ENCODE data around the gene RIPOR1.

The RIPOR1 gene

DNA sequence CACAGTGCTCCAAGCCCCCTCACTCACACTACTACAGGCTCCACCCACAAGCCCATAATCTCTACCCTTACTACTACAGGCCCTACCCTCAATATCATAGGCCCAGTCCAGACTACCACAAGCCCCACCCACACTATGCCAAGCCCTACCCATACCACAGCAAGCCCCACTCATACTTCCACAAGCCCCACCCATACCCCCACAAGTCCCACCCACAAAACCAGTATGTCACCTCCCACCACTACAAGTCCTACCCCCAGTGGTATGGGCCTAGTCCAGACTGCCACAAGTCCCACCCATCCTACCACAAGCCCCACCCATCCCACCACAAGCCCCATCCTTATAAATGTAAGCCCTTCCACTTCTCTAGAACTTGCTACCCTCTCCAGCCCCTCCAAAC lies 13.8 kb downstream of the RIPOR1 start:
- Histone ChIP-seq H3K27me3 (ENCODE audit: low read depth, low read length) (no peaks in the 10 kb centered on the region), H3K27ac (ENCODE audit: low read length) (no peak overlapping the region), H3K4me3 (ENCODE audit: low read depth in 1 of 2, low read length in 2 of 2) (no peak overlapping the region), H3K4me1 (ENCODE audit: control insufficient read depth in 1 of 2, insufficient read depth in 2 of 2, low read length in 2 of 2) (peaks cover 7 to 16% of the 10 kb centered on the region in 2 donors), H3K9me3 (ENCODE audit: control insufficient read depth in 1 of 2, low read length in 2 of 2) (no peaks in the 10 kb centered on the region), H3K36me3 (ENCODE audit: control insufficient read depth in 1 of 2, insufficient read depth in 2 of 2, low read length in 2 of 2) (peaks cover 47 to 66% of the 10 kb centered on the region in 2 donors)

DNA sequence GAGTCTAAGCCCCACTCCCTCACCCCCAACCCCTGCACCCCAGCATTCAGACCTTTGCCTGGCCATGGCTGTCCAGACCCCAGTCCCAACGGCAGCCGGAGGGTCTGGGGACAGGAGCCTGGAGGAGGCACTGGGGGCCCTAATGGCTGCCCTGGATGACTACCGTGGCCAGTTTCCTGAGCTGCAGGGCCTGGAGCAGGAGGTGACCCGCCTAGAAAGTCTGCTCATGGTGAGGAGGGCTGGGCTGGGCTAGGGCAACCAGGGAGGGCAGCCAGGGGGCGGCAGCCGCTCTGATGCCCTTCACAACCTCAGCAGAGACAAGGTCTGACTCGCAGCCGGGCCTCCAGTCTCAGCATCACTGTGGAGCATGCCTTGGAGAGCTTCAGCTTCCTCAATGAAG lies 14.4 kb downstream of the RIPOR1 start:
- Histone ChIP-seq H3K4me3 (ENCODE audit: low read depth in 1 of 2, low read length in 2 of 2) (no peak overlapping the region), H3K36me3 (ENCODE audit: control insufficient read depth in 1 of 2, insufficient read depth in 2 of 2, low read length in 2 of 2) (peaks cover 47 to 71% of the 10 kb centered on the region in 2 donors), H3K27me3 (ENCODE audit: low read depth, low read length) (no peaks in the 10 kb centered on the region), H3K27ac (ENCODE audit: low read length) (no peak overlapping the region), H3K9me3 (ENCODE audit: control insufficient read depth in 1 of 2, low read length in 2 of 2) (no peaks in the 10 kb centered on the region), H3K4me1 (ENCODE audit: control insufficient read depth in 1 of 2, insufficient read depth in 2 of 2, low read length in 2 of 2) (peaks cover 7 to 21% of the 10 kb centered on the region in 2 donors)

DNA sequence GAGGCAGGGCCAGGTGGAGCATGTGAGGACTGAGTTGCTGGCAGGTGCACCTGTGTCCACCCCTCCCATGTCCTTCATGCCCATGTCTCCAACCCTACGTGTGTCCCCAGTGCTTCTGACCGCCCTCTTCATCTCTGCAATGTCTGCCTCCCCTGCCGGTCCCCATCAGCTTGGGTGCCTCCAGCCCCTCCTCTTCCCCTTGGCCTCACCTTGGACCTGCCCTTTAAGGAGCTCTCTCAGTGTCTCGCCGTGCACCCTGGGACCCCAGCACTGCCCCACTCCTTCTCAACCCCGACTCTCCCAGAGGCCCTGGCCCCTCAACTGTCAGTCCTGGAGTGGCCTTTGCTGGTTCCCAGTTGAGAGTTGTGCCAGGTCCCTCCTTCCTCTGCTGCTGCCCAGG lies 15.0 kb downstream of the RIPOR1 start:
- Histone ChIP-seq H3K36me3 (ENCODE audit: control insufficient read depth in 1 of 2, insufficient read depth in 2 of 2, low read length in 2 of 2) (peaks cover 47 to 76% of the 10 kb centered on the region in 2 donors), H3K4me1 (ENCODE audit: control insufficient read depth in 1 of 2, insufficient read depth in 2 of 2, low read length in 2 of 2) (peaks cover 7 to 23% of the 10 kb centered on the region in 2 donors), H3K9me3 (ENCODE audit: control insufficient read depth in 1 of 2, low read length in 2 of 2) (no peaks in the 10 kb centered on the region), H3K27ac (ENCODE audit: low read length) (no peak overlapping the region), H3K4me3 (ENCODE audit: low read depth in 1 of 2, low read length in 2 of 2) (no peak overlapping the region), H3K27me3 (ENCODE audit: low read depth, low read length) (no peaks in the 10 kb centered on the region)

DNA sequence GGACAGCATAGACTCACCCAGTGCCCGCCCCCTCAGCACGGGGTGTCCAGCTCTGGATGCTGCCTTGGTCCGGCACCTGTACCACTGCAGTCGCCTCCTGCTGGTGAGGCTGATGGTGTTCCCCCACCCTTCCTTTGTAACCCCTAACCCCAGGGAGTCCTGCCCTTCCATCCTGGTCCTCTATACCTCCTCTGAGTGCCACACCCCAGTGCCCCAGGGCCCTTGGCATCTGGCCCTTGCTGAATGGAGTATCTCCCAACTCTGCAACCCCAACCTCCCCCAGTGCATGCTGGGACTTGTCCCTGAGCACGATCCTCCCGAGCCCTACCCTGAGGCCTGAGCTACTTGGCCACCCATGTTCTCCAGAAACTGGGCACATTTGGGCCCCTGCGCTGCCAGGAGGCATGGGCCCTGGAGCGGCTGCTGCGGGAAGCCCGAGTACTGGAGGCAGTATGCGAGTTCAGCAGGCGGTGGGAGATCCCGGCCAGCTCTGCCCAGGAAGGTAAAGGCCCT lies 15.8 kb downstream of the RIPOR1 start:
- Histone ChIP-seq H3K4me3 (ENCODE audit: low read depth in 1 of 2, low read length in 2 of 2) (no peak overlapping the region), H3K4me1 (ENCODE audit: control insufficient read depth in 1 of 2, insufficient read depth in 2 of 2, low read length in 2 of 2) (peaks cover 7 to 20% of the 10 kb centered on the region in 2 donors), H3K36me3 (ENCODE audit: control insufficient read depth in 1 of 2, insufficient read depth in 2 of 2, low read length in 2 of 2) (peaks cover 47 to 74% of the 10 kb centered on the region in 2 donors), H3K9me3 (ENCODE audit: control insufficient read depth in 1 of 2, low read length in 2 of 2) (no peaks in the 10 kb centered on the region), H3K27me3 (ENCODE audit: low read depth, low read length) (no peaks in the 10 kb centered on the region), H3K27ac (ENCODE audit: low read length) (no peak overlapping the region)

DNA sequence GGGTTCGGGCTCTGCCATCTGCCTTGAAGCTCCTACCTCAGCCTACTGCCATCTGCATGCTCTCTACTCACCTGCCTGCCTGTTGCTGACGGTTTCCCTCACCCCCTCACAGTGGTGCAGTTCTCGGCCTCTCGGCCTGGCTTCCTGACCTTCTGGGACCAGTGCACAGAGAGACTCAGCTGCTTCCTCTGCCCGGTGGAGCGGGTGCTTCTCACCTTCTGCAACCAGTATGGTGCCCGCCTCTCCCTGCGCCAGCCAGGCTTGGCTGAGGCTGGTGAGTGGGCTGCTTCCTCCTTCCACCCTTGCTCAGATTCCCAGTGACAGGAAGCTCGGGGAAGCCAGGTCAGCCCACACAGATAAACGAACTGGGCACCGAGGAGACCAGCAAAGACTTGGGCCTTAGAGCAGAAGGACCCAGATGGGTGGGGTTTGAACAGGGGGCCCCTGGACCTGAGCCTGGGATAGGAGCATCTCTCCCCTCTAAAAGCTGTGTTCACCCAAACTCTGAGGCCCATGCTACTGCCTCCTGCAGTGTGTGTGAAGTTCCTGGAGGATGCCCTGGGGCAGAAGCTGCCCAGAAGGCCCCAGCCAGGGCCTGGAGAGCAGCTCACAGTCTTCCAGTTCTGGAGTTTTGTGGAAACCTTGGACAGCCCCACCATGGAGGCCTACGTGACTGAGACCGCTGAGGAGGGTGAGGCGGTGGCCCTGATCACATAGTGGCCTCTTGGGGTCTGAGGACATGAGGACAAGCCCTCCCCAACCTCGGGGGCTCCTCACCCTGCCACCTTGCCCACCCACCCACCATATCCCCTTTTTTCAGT lies 16.4 kb downstream of the RIPOR1 start:
- Histone ChIP-seq H3K4me3 (ENCODE audit: low read depth in 1 of 2, low read length in 2 of 2) (no peak overlapping the region), H3K9me3 (ENCODE audit: control insufficient read depth in 1 of 2, low read length in 2 of 2) (no peaks in the 10 kb centered on the region), H3K27me3 (ENCODE audit: low read depth, low read length) (no peaks in the 10 kb centered on the region), H3K27ac (ENCODE audit: low read length) (no peak overlapping the region), H3K4me1 (ENCODE audit: control insufficient read depth in 1 of 2, insufficient read depth in 2 of 2, low read length in 2 of 2) (peaks cover 7 to 20% of the 10 kb centered on the region in 2 donors), H3K36me3 (ENCODE audit: control insufficient read depth in 1 of 2, insufficient read depth in 2 of 2, low read length in 2 of 2) (peaks cover 43 to 67% of the 10 kb centered on the region in 2 donors)

DNA sequence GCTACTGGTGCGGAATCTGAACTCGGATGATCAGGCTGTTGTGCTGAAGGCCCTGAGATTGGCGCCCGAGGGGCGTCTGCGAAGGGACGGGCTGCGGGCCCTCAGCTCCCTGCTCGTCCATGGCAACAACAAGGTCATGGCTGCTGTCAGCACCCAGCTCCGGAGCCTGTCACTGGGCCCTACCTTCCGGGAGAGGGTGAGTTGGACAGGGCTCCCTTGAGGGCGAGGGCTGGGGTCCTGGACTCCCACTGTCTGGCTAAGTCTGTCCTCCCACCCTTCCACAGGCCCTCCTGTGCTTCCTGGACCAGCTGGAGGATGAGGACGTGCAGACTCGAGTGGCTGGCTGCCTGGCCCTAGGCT lies 17.0 kb downstream of the RIPOR1 start:
- Histone ChIP-seq H3K4me1 (ENCODE audit: control insufficient read depth in 1 of 2, insufficient read depth in 2 of 2, low read length in 2 of 2) (peaks cover 7 to 20% of the 10 kb centered on the region in 2 donors), H3K9me3 (ENCODE audit: control insufficient read depth in 1 of 2, low read length in 2 of 2) (no peaks in the 10 kb centered on the region), H3K27ac (ENCODE audit: low read length) (no peak overlapping the region), H3K27me3 (ENCODE audit: low read depth, low read length) (no peaks in the 10 kb centered on the region), H3K4me3 (ENCODE audit: low read depth in 1 of 2, low read length in 2 of 2) (no peak overlapping the region), H3K36me3 (ENCODE audit: control insufficient read depth in 1 of 2, insufficient read depth in 2 of 2, low read length in 2 of 2) (peaks cover 37 to 64% of the 10 kb centered on the region in 2 donors)

DNA sequence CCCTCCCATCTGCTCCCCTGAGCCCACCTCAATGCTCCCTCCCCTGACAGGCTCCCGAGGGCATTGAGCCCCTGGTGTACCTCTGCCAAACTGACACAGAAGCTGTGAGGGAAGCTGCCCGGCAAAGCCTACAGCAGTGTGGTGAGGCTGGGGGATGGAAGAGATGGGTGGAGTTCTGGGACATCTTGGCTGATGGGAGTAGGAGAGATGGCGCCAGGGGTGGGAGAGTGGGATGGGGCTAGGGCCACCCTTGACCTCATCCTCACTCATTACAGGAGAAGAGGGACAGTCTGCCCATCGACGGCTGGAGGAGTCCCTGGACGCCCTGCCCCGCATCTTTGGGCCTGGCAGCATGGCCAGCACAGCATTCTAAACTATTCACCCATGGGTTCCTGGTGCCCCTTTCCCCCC lies 17.5 kb downstream of the RIPOR1 start:
- Histone ChIP-seq H3K4me3 (ENCODE audit: low read depth in 1 of 2, low read length in 2 of 2) (no peak overlapping the region), H3K27me3 (ENCODE audit: low read depth, low read length) (no peaks in the 10 kb centered on the region), H3K27ac (ENCODE audit: low read length) (no peak overlapping the region), H3K36me3 (ENCODE audit: control insufficient read depth in 1 of 2, insufficient read depth in 2 of 2, low read length in 2 of 2) (peaks cover 33 to 60% of the 10 kb centered on the region in 2 donors), H3K9me3 (ENCODE audit: control insufficient read depth in 1 of 2, low read length in 2 of 2) (no peaks in the 10 kb centered on the region), H3K4me1 (ENCODE audit: control insufficient read depth in 1 of 2, insufficient read depth in 2 of 2, low read length in 2 of 2) (peaks cover 7 to 20% of the 10 kb centered on the region in 2 donors)

DNA sequence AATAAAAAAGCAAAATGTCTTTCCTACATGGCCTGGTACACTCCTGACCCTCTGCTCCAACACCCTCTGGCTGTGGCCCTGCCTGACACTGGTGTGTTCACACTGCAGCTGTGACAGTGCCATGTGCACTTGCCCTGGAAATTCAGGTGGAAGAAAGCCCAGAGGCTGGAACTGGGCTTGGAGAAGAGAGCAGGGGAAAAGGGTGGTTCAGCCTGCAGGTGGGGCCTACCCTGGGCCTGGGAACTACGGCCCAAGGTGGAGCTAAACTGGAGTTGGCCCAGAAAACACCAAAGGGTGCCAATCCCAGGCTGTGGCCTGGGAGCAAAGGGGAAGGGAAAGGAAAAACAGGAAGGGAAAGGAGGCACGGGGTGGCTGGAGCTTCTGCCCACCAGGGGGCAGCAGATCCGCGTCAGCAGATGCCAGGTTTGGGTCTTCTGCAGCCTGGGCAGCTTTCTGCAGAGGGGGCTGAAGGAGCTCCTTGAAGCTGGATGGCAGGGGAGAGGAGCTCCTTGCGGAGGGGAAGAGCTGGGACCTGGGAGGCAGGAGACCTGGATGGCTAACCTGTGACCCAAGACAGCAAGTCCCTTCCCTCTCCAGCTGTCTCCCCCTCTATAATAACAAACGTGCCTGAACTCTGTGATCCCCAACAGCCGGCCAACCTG lies 18.3 kb downstream of the RIPOR1 start:
- Histone ChIP-seq H3K9me3 (ENCODE audit: control insufficient read depth in 1 of 2, low read length in 2 of 2) (no peaks in the 10 kb centered on the region), H3K27ac (ENCODE audit: low read length) (no peak overlapping the region), H3K36me3 (ENCODE audit: control insufficient read depth in 1 of 2, insufficient read depth in 2 of 2, low read length in 2 of 2) (peaks cover 25 to 53% of the 10 kb centered on the region in 2 donors), H3K4me3 (ENCODE audit: low read depth in 1 of 2, low read length in 2 of 2) (no peak overlapping the region), H3K27me3 (ENCODE audit: low read depth, low read length) (no peaks in the 10 kb centered on the region), H3K4me1 (ENCODE audit: control insufficient read depth in 1 of 2, insufficient read depth in 2 of 2, low read length in 2 of 2) (peaks cover 7 to 20% of the 10 kb centered on the region in 2 donors)

DNA sequence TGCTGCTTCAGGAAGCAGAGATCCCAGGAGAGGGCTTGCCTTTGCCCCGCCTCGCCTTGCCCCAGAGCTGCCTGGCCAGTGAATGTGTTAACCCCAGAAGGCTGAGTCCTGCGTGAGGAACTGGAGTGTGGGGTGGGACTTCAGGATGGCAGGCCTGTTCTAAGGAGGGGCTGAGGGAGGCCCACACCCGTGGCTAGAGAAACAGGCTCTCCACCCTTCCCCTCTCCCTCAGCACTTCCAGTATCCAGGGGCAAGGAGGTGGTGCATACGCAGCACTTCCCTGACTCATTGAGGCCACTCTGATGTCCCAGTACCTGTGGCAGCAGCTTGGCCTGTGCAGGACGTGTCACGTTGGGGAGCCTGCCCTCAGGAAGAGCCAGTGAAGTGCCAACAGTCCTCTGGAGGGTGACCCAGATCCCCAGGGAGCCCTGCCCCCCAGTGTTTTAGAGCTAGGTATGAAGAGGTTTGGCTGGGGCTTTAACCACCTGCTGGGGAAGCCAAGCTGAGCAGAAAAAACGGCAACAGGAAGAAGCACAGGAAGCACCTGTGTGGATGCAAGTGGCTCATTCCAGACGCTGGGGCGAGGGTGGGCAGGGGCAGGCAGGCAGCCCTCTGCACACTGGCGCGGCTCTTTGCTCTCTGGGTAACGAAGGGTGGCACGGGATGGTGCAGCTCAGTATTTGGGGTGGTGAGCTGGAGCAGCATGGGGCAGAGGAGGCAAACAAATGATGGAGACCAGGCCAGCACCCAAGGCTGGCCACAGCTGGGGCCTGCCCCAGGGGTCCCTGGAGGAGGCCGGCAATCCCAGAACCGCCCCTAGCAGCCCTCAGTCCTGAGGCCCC lies 19.0 kb downstream of the RIPOR1 start:
- no peaks in the 10 kb centered on the region for H3K9me3 ChIP-seq (ENCODE audit: control insufficient read depth in 1 of 2, low read length in 2 of 2)
- no peaks in the 10 kb centered on the region for H3K27me3 ChIP-seq (ENCODE audit: low read depth, low read length)
- no peak overlapping the region for H3K27ac ChIP-seq (ENCODE audit: low read length)
- no peak overlapping the region for H3K4me3 ChIP-seq (ENCODE audit: low read depth in 1 of 2, low read length in 2 of 2)
- H3K36me3 ChIP-seq (ENCODE audit: control insufficient read depth in 1 of 2, insufficient read depth in 2 of 2, low read length in 2 of 2), result peaks cover 19 to 45% of the 10 kb centered on the region in 2 donors
- H3K4me1 ChIP-seq (ENCODE audit: control insufficient read depth in 1 of 2, insufficient read depth in 2 of 2, low read length in 2 of 2), result peaks cover 12 to 24% of the 10 kb centered on the region in 2 donors

DNA sequence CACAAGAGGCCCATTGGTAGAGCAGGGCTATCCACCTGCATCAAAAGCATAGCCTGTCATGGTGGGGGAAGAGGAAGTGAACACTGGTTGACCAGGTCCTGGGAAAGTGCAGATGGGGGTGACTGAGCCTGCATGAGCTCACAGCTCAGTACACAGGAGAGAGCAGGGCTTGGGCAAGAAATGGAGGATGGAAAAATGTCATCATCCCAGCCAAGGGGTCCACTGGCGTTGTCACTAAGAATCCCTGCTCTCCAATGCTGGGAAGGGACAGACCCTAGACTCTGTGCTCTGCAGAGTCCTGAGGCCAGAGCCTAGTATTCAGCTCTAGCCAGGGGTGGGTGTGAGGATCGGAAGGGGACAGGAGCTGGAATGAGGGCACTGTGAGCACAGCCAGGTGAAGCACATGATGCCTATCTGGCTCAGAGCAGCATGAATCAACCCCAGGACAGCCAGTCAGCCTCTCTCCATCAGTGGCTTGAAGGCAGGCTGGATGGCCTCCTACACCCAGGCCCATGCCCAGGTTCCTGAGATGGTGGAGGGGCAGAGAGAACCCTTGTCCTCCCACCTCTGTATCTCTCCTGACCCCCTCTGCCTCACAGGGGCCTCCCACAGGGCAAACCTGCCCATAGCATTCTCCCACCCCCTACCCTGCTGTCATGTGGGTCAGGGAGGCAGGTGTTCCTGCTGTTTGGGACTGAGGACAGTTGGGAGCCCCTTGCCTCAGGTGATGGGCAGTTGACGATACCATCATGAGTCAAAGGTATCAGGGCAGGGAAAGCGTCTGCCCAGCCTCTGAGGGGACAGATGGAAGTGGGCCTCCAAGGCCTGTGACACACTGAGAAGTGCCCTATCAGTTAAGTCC lies 19.9 kb downstream of the RIPOR1 start:
- no peak overlapping the region for H3K27ac ChIP-seq (ENCODE audit: low read length)

More for the DNA sequence above, 19.9 kb downstream of the RIPOR1 start:
- Histone ChIP-seq H3K36me3 (ENCODE audit: control insufficient read depth in 1 of 2, insufficient read depth in 2 of 2, low read length in 2 of 2) (peaks cover 14 to 39% of the 10 kb centered on the region in 2 donors), H3K27me3 (ENCODE audit: low read depth, low read length) (no peaks in the 10 kb centered on the region), H3K4me1 (ENCODE audit: control insufficient read depth in 1 of 2, insufficient read depth in 2 of 2, low read length in 2 of 2) (peaks cover 14 to 24% of the 10 kb centered on the region in 2 donors), H3K9me3 (ENCODE audit: control insufficient read depth in 1 of 2, low read length in 2 of 2) (no peaks in the 10 kb centered on the region), H3K4me3 (ENCODE audit: low read depth in 1 of 2, low read length in 2 of 2) (no peak overlapping the region)
